Measurements from ENCODE around the gene HOXB1.

- no peak for TF ChIP-seq ZNF207 (IDR thresholded peaks at IDR 0.05; ENCODE audit: borderline replicate concordance)
- no peak for TF ChIP-seq ATF2 (CRISPR knock-in tag; IDR thresholded peaks at IDR 0.05)
- TF ChIP-seq NCOA2 (CRISPR knock-in tag; IDR thresholded peaks at IDR 0.05), result no peak
- TF ChIP-seq RXRB (CRISPR knock-in tag; IDR thresholded peaks at IDR 0.05; ENCODE audit: borderline replicate concordance), result no peak
- TF ChIP-seq RBM39 (IDR thresholded peaks at IDR 0.05; ENCODE audit: low read depth, low read length, poor library complexity, severe bottlenecking), result no peak
- no peak for TF ChIP-seq NFE2L2 (IDR thresholded peaks at IDR 0.05; ENCODE audit: low read length)
Measured at GRCh38 chr17:48515925-48516900, 14.6 kb downstream of the HOXB1 start.
